Measurements from ENCODE around the gene CCL19. TPM values are rescaled to one million over a fixed set of nuclear protein-coding genes. Genes with fewer than 3 reads are reported as not detected.

CCL19 gene
- total RNA-seq, 4 donors from 2014 or later: 3.6 TPM; not detected in 3

- peak; percentile 86 to 97 for DNase-seq (ENCODE audit: low spot score in 2 of 2)
- no peak for TF ChIP-seq POLR2A (IDR thresholded peaks at IDR 0.05)
- TF ChIP-seq CTCF (IDR thresholded peaks at IDR 0.05): peak in 2 of 3 donors; percentile 78 to 94
- H3K4me3 ChIP-seq (ENCODE audit: low read depth, poor library complexity, severe bottlenecking): peak overlapping the region; percentile 29
- intact Hi-C loops (cut with DNase I; ENCODE audit: low total_unique reads): loop anchor here (10.0 kb wide), 2 partner anchors 67 to 193 kb away; partner anchors contain the start of gene SIGMAR1
- WGBS, 2 donors: 6 to 8% methylated on average over 22 to 30 of the region's 30 CpGs
Observed at GRCh38 chr9:34701769-34702736, 11.0 kb upstream of the CCL19 start.

GRCh38 chr9:34701023-34701768, 10.1 kb upstream of the CCL19 start:
- peak in 1 of 3 donors; percentile 13 for TF ChIP-seq CTCF (IDR thresholded peaks at IDR 0.05)
- no peak for TF ChIP-seq POLR2A (IDR thresholded peaks at IDR 0.05)
- peak; percentile 49 to 95 for DNase-seq (ENCODE audit: low spot score in 2 of 2)

GRCh38 chr9:34694811-34695210, 3.7 kb upstream of the CCL19 start:
- no peak for TF ChIP-seq CTCF (IDR thresholded peaks at IDR 0.05)
- TF ChIP-seq POLR2A (IDR thresholded peaks at IDR 0.05): no peak
- intact Hi-C loops (cut with DNase I; ENCODE audit: low total_unique reads): no loop called here
- no peak for DNase-seq (ENCODE audit: low spot score in 2 of 2)
- no peak overlapping the region for H3K4me3 ChIP-seq (ENCODE audit: low read depth, poor library complexity, severe bottlenecking)

More at GRCh38 chr9:34701023-34701768, 10.1 kb upstream of the CCL19 start:
- intact Hi-C loops (cut with DNase I; ENCODE audit: low total_unique reads): loop anchor here (10.0 kb wide), 2 partner anchors 66 to 194 kb away; partner anchors contain the start of gene SIGMAR1
- peak overlapping the region; percentile 29 for H3K4me3 ChIP-seq (ENCODE audit: low read depth, poor library complexity, severe bottlenecking)
- WGBS, 2 donors: 12 to 17% methylated on average over 27 to 36 of the region's 52 CpGs

- intact Hi-C loops (cut with DNase I; ENCODE audit: low total_unique reads): no loop called here
- WGBS, 2 donors: 78 to 81% methylated on average over 2 of the region's 2 CpGs
Observed at GRCh38 chr9:34693560-34693959, 2.5 kb upstream of the CCL19 start.

GRCh38 chr9:34691936-34692315, 850 bp upstream of the CCL19 start:
- intact Hi-C loops (cut with DNase I; ENCODE audit: low total_unique reads): no loop called here
- DNase-seq (ENCODE audit: low spot score in 2 of 2): no peak
- WGBS, 2 donors: 78 to 85% methylated on average over 5 of the region's 5 CpGs
- no peak for TF ChIP-seq CTCF (IDR thresholded peaks at IDR 0.05)
- TF ChIP-seq POLR2A (IDR thresholded peaks at IDR 0.05): no peak
- H3K4me3 ChIP-seq (ENCODE audit: low read depth, poor library complexity, severe bottlenecking): no peak overlapping the region

More at GRCh38 chr9:34693560-34693959, 2.5 kb upstream of the CCL19 start:
- TF ChIP-seq POLR2A (IDR thresholded peaks at IDR 0.05) (no peak), CTCF (IDR thresholded peaks at IDR 0.05) (no peak)
- no peak overlapping the region for H3K4me3 ChIP-seq (ENCODE audit: low read depth, poor library complexity, severe bottlenecking)
- DNase-seq (ENCODE audit: low spot score in 2 of 2): no peak

Measured in lower leg skin (tissue), 4 donors.